Left ventricle myocardium inferior (tissue), 1 donor: ENCODE results near the gene LUC7L3. TPM values are rescaled to one million over a fixed set of nuclear protein-coding genes. Genes with fewer than 3 reads are reported as not detected.

ENCODE experiments used
- DNase-seq: peaks from one replicate; pipeline ENCODE4 v3.0.0-alpha.2; 2020
- H3K27ac ChIP-seq: fragments of 200-600 bp; replicated peaks from 2 replicates; pipeline ENCODE4 v1.8.0; 2021
- H3K27me3 ChIP-seq: fragments of 200-600 bp; 2 replicates; pipeline ENCODE4 v1.8.0; 2021; ENCODE audit warnings: low read depth
- H3K36me3 ChIP-seq: fragments of 200-600 bp; 2 replicates; pipeline ENCODE4 v1.8.0; 2021
- H3K4me1 ChIP-seq: fragments of 200-600 bp; 2 replicates; pipeline ENCODE4 v1.8.0; 2021
- H3K4me3 ChIP-seq: fragments of 200-600 bp; 2 replicates; pipeline ENCODE4 v1.8.0; 2021; ENCODE audit warnings: mild to moderate bottlenecking, moderate library complexity
- H3K9me3 ChIP-seq: fragments of 200-600 bp; replicated peaks from 2 replicates; pipeline ENCODE4 v1.8.0; 2021
- intact Hi-C: fragments of 100-400 bp; cut with micrococcal nuclease; formaldehyde crosslinking; loops from one replicate; pipeline ENCODE4 v1.11.0; 2022
- long read RNA-seq: library from polyadenylated mRNA; unstranded; transcript quantifications from one replicate; pipeline ENCODE4 v2.0.0, GENCODE V29; 2021
- total RNA-seq: library from RNA; stranded (reverse); fragmentation: NEBNext Ultra II Directional; extraction: Animal tissue kit (Norgen Biotek cat#: 25700); gene quantifications from one replicate; pipeline ENCODE4 v1.2.1, GENCODE V29; 2021
- TF ChIP-seq, protein P1 (sequence below): fragments of 200-600 bp; IDR thresholded peaks from 2 replicates; pipeline ENCODE4 v1.8.0; 2021; ENCODE audit warnings: antibody characterized with exemption, mild to moderate bottlenecking, borderline replicate concordance
- donor health status: DM: no; HTN: yes; CAD: no; lungs with severe emphysema.

The LUC7L3 gene, protein sequence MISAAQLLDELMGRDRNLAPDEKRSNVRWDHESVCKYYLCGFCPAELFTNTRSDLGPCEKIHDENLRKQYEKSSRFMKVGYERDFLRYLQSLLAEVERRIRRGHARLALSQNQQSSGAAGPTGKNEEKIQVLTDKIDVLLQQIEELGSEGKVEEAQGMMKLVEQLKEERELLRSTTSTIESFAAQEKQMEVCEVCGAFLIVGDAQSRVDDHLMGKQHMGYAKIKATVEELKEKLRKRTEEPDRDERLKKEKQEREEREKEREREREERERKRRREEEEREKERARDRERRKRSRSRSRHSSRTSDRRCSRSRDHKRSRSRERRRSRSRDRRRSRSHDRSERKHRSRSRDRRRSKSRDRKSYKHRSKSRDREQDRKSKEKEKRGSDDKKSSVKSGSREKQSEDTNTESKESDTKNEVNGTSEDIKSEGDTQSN
- total RNA-seq: 64.4 TPM
- long read RNA-seq, full-length matches to known transcripts: 23 of 45 reads
- long read RNA-seq, partial matches to known transcripts: 6 of 45 reads
- long read RNA-seq, other reads (novel, unspliced or antisense): 16 of 45 reads

DNA sequence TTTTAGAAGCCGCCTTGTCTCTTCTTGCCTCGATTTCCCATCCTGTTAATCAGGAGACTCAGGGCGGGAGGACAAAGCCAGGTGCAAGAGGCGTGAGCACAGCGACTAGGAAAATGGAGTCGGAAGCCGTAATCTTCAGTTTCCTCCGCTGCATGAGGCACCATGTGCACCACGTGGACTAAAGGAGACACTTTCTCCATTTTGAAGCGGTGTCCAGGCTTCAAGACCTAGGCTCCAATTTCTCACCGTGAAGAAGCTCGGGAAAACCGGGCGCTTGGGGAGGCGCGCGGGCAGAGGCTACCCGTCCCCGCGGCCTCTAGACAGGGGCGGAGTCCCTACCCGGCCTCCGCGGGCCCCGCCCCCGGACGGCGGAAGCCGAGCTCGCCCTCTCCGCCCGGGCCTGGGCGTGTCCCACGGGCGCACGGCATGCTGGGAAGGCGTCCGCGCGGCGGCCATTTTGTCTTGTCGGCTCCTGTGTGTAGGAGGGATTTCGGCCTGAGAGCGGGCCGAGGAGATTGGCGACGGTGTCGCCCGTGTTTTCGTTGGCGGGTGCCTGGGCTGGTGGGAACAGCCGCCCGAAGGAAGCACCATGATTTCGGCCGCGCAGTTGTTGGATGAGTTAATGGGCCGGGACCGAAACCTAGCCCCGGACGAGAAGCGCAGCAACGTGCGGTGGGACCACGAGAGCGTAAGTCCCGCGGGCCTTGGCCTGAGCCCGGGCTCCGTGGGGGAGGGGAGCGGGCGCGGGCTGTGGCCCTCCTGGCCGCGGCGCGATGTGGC, at the start of gene LUC7L3:
Gene LUC7L3, plus strand, starts transcription at position 460 of the 780 bp plus-strand sequence. Its CDS starts 130 bp downstream, at position 590.
- Histone ChIP-seq H3K27me3 (no peaks in the 10 kb centered on the region), H3K4me3 (peak within 1 kb of the TSS; percentile 93), H3K9me3 (no peaks in the 10 kb centered on the region), H3K27ac (peak within 1 kb of the TSS; percentile 96), H3K4me1 (peaks cover 55% of the 10 kb centered on the region), H3K36me3 (no peaks in the 10 kb centered on the region)
- intact Hi-C loops: no loop called here
- DNase-seq: peak; percentile 94
- TF ChIP-seq, protein P1, sequence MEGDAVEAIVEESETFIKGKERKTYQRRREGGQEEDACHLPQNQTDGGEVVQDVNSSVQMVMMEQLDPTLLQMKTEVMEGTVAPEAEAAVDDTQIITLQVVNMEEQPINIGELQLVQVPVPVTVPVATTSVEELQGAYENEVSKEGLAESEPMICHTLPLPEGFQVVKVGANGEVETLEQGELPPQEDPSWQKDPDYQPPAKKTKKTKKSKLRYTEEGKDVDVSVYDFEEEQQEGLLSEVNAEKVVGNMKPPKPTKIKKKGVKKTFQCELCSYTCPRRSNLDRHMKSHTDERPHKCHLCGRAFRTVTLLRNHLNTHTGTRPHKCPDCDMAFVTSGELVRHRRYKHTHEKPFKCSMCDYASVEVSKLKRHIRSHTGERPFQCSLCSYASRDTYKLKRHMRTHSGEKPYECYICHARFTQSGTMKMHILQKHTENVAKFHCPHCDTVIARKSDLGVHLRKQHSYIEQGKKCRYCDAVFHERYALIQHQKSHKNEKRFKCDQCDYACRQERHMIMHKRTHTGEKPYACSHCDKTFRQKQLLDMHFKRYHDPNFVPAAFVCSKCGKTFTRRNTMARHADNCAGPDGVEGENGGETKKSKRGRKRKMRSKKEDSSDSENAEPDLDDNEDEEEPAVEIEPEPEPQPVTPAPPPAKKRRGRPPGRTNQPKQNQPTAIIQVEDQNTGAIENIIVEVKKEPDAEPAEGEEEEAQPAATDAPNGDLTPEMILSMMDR: peak; percentile 7

DNA sequence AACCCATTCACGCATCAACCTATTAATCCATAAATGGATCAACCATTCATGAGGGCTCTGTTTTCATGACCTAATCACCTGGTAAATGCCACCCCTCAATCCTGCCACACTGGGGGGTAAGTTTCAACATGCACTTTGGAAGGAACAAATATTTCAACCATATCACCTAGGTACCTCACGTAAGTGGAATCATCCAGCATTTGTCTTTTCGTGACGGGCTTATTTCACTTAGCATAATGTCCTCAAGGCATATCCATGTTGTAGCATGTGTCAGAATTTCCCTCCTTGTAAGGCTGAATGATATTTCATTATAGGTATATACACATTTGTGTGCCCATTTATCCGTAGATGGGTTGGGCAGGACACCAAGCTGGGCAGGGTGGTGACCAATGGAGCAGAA, 47.3 kb upstream of the LUC7L3 start:
- DNase-seq: no peak
- no peaks in the 10 kb centered on the region for H3K36me3 ChIP-seq
- intact Hi-C loops: no loop called here

DNA sequence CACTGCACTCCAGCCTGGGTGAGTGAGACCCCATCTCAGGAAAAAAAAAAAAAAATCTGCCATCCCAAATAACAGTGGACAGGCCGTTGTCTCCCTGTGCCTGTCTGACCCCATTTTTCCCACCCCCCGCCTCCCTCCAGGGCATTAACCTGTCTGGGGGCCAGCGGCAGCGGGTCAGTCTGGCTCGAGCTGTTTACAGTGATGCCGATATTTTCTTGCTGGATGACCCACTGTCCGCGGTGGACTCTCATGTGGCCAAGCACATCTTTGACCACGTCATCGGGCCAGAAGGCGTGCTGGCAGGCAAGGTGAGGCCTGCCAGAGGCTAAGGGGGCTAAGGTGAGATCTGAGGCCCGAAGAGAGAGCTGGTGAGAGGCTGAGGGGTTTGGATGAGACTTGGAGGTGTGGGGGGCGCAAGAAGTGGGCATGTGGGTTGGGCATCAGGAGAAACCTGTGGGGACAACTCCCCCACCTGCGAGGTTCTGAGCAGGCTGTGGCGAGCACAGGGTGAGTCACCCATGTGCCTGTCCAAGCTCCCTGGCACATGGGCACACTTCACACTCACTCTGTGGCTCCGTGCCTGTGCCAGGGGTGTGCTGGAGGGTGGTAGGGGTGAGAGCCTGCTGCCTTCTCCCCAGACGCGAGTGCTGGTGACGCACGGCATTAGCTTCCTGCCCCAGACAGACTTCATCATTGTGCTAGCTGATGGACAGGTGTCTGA, 46.4 kb upstream of the LUC7L3 start:
- no peaks in the 10 kb centered on the region for H3K9me3 ChIP-seq
- no peaks in the 10 kb centered on the region for H3K36me3 ChIP-seq
- H3K27ac ChIP-seq: peak overlapping the region; percentile 8
- TF ChIP-seq, protein P1: no peak
- no peaks in the 10 kb centered on the region for H3K27me3 ChIP-seq
- no peaks in the 10 kb centered on the region for H3K4me1 ChIP-seq
- peak; percentile 35 for DNase-seq
- intact Hi-C loops: no loop called here
- no peak overlapping the region for H3K4me3 ChIP-seq

More for the DNA sequence above, 47.3 kb upstream of the LUC7L3 start:
- no peaks in the 10 kb centered on the region for H3K27me3 ChIP-seq
- no peak overlapping the region for H3K4me3 ChIP-seq
- no peaks in the 10 kb centered on the region for H3K4me1 ChIP-seq
- TF ChIP-seq, protein P1: no peak
- H3K9me3 ChIP-seq: no peaks in the 10 kb centered on the region
- H3K27ac ChIP-seq: no peak overlapping the region

DNA sequence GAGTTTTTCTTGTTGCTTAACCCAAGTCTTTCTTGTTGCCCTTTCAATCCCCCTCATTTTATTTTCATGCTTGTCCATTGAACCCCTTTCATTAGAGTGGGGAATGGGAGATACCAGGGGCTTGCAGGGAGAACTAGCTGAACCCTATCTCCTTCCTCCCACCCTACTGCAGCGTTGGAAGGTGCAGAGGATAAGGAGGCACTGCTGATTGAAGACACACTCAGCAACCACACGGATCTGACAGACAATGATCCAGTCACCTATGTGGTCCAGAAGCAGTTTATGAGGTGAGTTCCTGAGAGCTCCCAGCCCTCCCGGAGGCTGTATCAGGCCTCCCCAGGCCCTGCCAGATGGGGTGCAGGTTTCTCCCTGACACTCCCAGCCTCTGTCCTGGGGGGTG, 44.2 kb upstream of the LUC7L3 start:
- no peak overlapping the region for H3K27ac ChIP-seq
- intact Hi-C loops: no loop called here

More for the DNA sequence above, 44.2 kb upstream of the LUC7L3 start:
- no peak overlapping the region for H3K4me3 ChIP-seq
- H3K36me3 ChIP-seq: no peaks in the 10 kb centered on the region
- no peaks in the 10 kb centered on the region for H3K27me3 ChIP-seq
- DNase-seq: no peak
- no peaks in the 10 kb centered on the region for H3K4me1 ChIP-seq
- no peaks in the 10 kb centered on the region for H3K9me3 ChIP-seq
- TF ChIP-seq, protein P1: no peak
